ENCODE results near the gene GTPBP2. TPM values are rescaled to one million over a fixed set of nuclear protein-coding genes. Genes with fewer than 3 reads are reported as not detected.
"Not testable (repeated sequence)": the region's sequence is repeated elsewhere in the genome, so short reads cannot be mapped to it uniquely, and the experiment has no call there.

The GTPBP2 gene
- polyA plus RNA-seq, 3 donors, result 3.6 to 120 (median 4.9) TPM

DNA sequence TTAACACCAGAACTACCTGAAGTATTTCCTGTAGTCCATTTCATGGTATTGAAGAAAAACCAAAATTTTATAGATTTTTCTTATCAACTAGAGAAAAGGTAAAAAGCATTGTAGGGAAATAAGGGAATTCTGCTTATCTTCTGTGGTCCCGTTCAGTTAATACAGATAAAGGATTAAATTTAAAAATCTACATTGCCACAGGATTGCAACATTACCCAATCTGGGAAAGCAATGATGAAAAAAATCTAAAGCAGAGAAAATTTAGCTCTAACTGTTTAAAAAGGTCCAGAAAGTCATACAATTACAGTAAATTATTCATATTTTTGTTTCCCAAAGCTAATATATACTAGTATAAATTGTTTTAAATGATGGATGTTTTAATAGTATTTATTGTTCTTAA, 35.1 kb downstream of the GTPBP2 start:
- no peaks in the 10 kb centered on the region for H3K4me1 ChIP-seq (ENCODE audit: control insufficient read depth in 1 of 2, insufficient read depth in 2 of 2, low read length in 2 of 2)
- H3K27me3 Mint-ChIP-seq (ENCODE audit: low read depth in 3 of 3), result no peaks in the 10 kb centered on the region
- no peaks in the 10 kb centered on the region for H3K9me3 ChIP-seq (replicated peaks in 1 of 2; ENCODE audit: control insufficient read depth in 1 of 2, insufficient read depth in 1 of 2, low read length in 2 of 2)
- H3K4me2 ChIP-seq (replicated peaks; ENCODE audit: extremely low read depth, low read length, poor library complexity, severe bottlenecking), result no peak overlapping the region
- DNase-seq, result no peak
- no peak overlapping the region for H3K27ac ChIP-seq (ENCODE audit: low read depth in 1 of 2, low read length in 2 of 2)
- H3K9ac ChIP-seq (ENCODE audit: insufficient read depth, low read length, poor library complexity, severe bottlenecking), result no peak overlapping the region
- intact Hi-C loops (cut with micrococcal nuclease), result no loop called here
- peaks cover 0 to 2% (median 0%) of the 10 kb centered on the region in 7 donors for H3K9me3 Mint-ChIP-seq
- H3K36me3 ChIP-seq (replicated peaks in 1 of 2; ENCODE audit: control insufficient read depth in 1 of 2, insufficient read depth in 2 of 2, low read length in 2 of 2), result peaks cover 31 to 62% of the 10 kb centered on the region in 2 donors
- H4K20me1 ChIP-seq (ENCODE audit: insufficient read depth, low read length), result no peaks in the 10 kb centered on the region
- H3K27ac Mint-ChIP-seq, result no peak overlapping the region
- H3K4me3 ChIP-seq (replicated peaks in 1 of 3; ENCODE audit: low read depth in 2 of 3, low read length in 3 of 3), result no peak overlapping the region
- TF ChIP-seq CTCF (IDR thresholded peaks at IDR 0.05), result no peak
- H3K4me1 Mint-ChIP-seq, result no peaks in the 10 kb centered on the region
- WGBS (ENCODE audit: insufficient coverage), result no CpG with 5 or more reads among the region's 1 CpG
- H2AFZ ChIP-seq (ENCODE audit: insufficient read depth, low read depth, low read length, poor library complexity, severe bottlenecking), result no peak overlapping the region
- H3K4me3 Mint-ChIP-seq, result no peak overlapping the region
- peaks cover 4% of the 10 kb centered on the region for H3K79me2 ChIP-seq (ENCODE audit: insufficient read depth, low read length)
- peaks cover 27 to 61% of the 10 kb centered on the region in 2 donors for H3K36me3 Mint-ChIP-seq
- H3K27me3 ChIP-seq (ENCODE audit: control insufficient read depth in 2 of 2, insufficient read depth in 2 of 2, low read length in 2 of 2), result no peaks in the 10 kb centered on the region

DNA sequence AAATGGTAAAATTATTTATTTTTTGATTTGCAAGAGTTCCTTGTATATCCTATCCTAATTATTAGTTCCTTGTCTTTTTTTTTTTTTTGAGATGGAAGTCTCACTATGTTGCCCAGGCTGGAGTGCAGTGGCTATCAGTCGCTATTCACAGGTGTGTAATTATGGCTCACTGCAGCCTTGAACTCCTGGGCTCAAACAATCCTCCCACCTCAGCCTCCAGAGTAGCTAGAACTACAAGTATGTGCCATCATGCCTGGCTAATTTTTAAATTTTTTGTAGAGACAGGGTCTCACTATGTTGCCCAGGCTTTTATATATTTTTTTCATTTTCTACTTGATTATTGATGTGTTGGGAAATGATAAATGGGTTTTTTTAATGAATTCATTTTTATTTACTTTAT, 39.5 kb downstream of the GTPBP2 start:
- peaks cover 51 to 86% of the 10 kb centered on the region in 2 donors for H3K36me3 ChIP-seq (replicated peaks in 1 of 2; ENCODE audit: control insufficient read depth in 1 of 2, insufficient read depth in 2 of 2, low read length in 2 of 2)
- H3K4me1 ChIP-seq (ENCODE audit: control insufficient read depth in 1 of 2, insufficient read depth in 2 of 2, low read length in 2 of 2); H3K4me3 Mint-ChIP-seq; H3K79me2 ChIP-seq (ENCODE audit: insufficient read depth, low read length); H3K4me2 ChIP-seq (replicated peaks; ENCODE audit: extremely low read depth, low read length, poor library complexity, severe bottlenecking); DNase-seq; H3K9ac ChIP-seq (ENCODE audit: insufficient read depth, low read length, poor library complexity, severe bottlenecking); H2AFZ ChIP-seq (ENCODE audit: insufficient read depth, low read depth, low read length, poor library complexity, severe bottlenecking); H3K27ac ChIP-seq (ENCODE audit: low read depth in 1 of 2, low read length in 2 of 2); H3K9me3 Mint-ChIP-seq; H3K27me3 ChIP-seq (ENCODE audit: control insufficient read depth in 2 of 2, insufficient read depth in 2 of 2, low read length in 2 of 2); H3K4me3 ChIP-seq (replicated peaks in 1 of 3; ENCODE audit: low read depth in 2 of 3, low read length in 3 of 3); H3K9me3 ChIP-seq (replicated peaks in 1 of 2; ENCODE audit: control insufficient read depth in 1 of 2, insufficient read depth in 1 of 2, low read length in 2 of 2); H3K27me3 Mint-ChIP-seq (ENCODE audit: low read depth in 3 of 3); intact Hi-C loops (cut with micrococcal nuclease); H4K20me1 ChIP-seq (ENCODE audit: insufficient read depth, low read length); H3K4me1 Mint-ChIP-seq: not testable (repeated sequence)
- peaks cover 45 to 82% of the 10 kb centered on the region in 2 donors for H3K36me3 Mint-ChIP-seq
- peak overlapping the region in 2 of 7 donors; percentile 6 to 69 for H3K27ac Mint-ChIP-seq
- WGBS (ENCODE audit: insufficient coverage), result no CpG with 5 or more reads among the region's 1 CpG
